HepG2 (cell line): ENCODE measurements around the gene SERPINA9. TPM values are rescaled to one million over a fixed set of nuclear protein-coding genes. Genes with fewer than 3 reads are reported as not detected.
A peak's percentile ranks its signal among the peaks of the same experiment; 100 is the strongest.

Experiments used
- AGO1 ChIP-seq: fragments of 200-400 bp; formaldehyde crosslinking; IDR thresholded peaks from 2 replicates; pipeline ENCODE4 v1.6.1; 2017; ENCODE audit warnings: mild to moderate bottlenecking, low read depth, low read length, moderate library complexity; ENCODE audit not compliant: poor library complexity, severe bottlenecking
- FOXC1 ChIP-seq: sonication (generic); formaldehyde crosslinking; IDR thresholded peaks from 2 replicates; pipeline ENCODE4 v1.8.0; 2022; ENCODE audit warnings: mild to moderate bottlenecking, missing genetic modification reagents, borderline replicate concordance
- GRHL1 ChIP-seq: sonication (generic); formaldehyde crosslinking; conservative IDR thresholded peaks from 2 replicates; pipeline ENCODE4 v1.8.0; 2022; ENCODE audit warnings: missing genetic modification reagents
- NFE2L1 ChIP-seq: sonication (generic); formaldehyde crosslinking; IDR thresholded peaks from 2 replicates; pipeline ENCODE4 v1.4.0; 2020; ENCODE audit warnings: missing genetic modification reagents, mild to moderate bottlenecking, borderline replicate concordance
- POLR2AphosphoS2 ChIP-seq: IDR thresholded peaks from 2 replicates; pipeline ENCODE4 v1.6.1; 2011; ENCODE audit warnings: low read depth, low read length, improper control_type of control experiment
- RORA ChIP-seq: sonication (generic); formaldehyde crosslinking; IDR thresholded peaks from 2 replicates; pipeline ENCODE4 v1.5.0; 2020; ENCODE audit warnings: mild to moderate bottlenecking, missing genetic modification reagents, moderate library complexity
- SMAD9 ChIP-seq: sonication (generic); formaldehyde crosslinking; IDR thresholded peaks from 2 replicates; pipeline ENCODE4 v1.5.1; 2020; ENCODE audit warnings: mild to moderate bottlenecking, missing genetic modification reagents
- ZBTB33 ChIP-seq: sonication (generic); formaldehyde crosslinking; IDR thresholded peaks from 2 replicates; pipeline ENCODE4 v1.4.0; 2020; ENCODE audit warnings: missing genetic modification reagents
- ZBTB40 ChIP-seq, 2 experiments: fragments of 450-650 bp in 1 of 2; sonication (generic) in 1 of 2; formaldehyde crosslinking in 1 of 2; IDR thresholded peaks; 2 replicates each; pipeline versions ENCODE4 v1.6.1 to v1.8.0; 2016 to 2022; ENCODE audit warnings: antibody characterized with exemption in 1 of 2, mild to moderate bottlenecking in 1 of 2, missing genetic modification reagents in 1 of 2
- ZMYM3 ChIP-seq: sonication (generic); formaldehyde crosslinking; IDR thresholded peaks from 2 replicates; pipeline ENCODE4 v1.5.1; 2020; ENCODE audit warnings: mild to moderate bottlenecking, missing genetic modification reagents
- ZNF275 ChIP-seq: sonication (generic); formaldehyde crosslinking; IDR thresholded peaks from 2 replicates; pipeline ENCODE4 v1.8.0; 2022; ENCODE audit warnings: missing genetic modification reagents, mild to moderate bottlenecking, inconsistent platforms, borderline replicate concordance
- ZNF678 ChIP-seq: sonication (generic); formaldehyde crosslinking; IDR thresholded peaks from 2 replicates; pipeline ENCODE4 v1.4.0; 2020; ENCODE audit warnings: mild to moderate bottlenecking, missing genetic modification reagents
- polyA plus RNA-seq, 8 experiments: library from polyadenylated mRNA; depleted of rRNA in 3 of 8; stranded (reverse) in 7 of 8; unstranded in 1 of 8; fragments of >200 nt; fragmentation: Illumina TruSeq in 4 of 8; extraction: Trizol in 4 of 8; gene quantifications; 2 replicates each; pipeline versions ENCODE4 v1.2.1 to v1.2.3, GENCODE V29; 2011 to 2016; ENCODE audit warnings: low read depth in 4 of 8, missing spikeins in 1 of 8, mixed read lengths in 1 of 8; ENCODE audit not compliant: insufficient read depth in 1 of 8
- total RNA-seq, 5 experiments: library from RNA; depleted of rRNA; stranded (reverse); fragments of >200 nt; fragmentation: Illumina TruSeq; extraction: Trizol; gene quantifications; 2 replicates each; pipeline ENCODE4 v1.2.3, GENCODE V29; 2016; ENCODE audit warnings: low read depth in 1 of 5

The SERPINA9 gene
- total and polyA plus RNA-seq, 2 of the 13 experiments (the other 11 are each of a cell fraction or from before 2014, with no cell fraction given): 0.21 TPM; not detected in 1

GRCh38 chr14:94522115-94522724 lies 46.2 kb upstream of the SERPINA9 start (continued):
- TF ChIP-seq GRHL1 (CRISPR knock-in tag) (no peak), AGO1 (no peak), POLR2AphosphoS2 (no peak), ZMYM3 (CRISPR knock-in tag) (peak; percentile 87), ZNF678 (CRISPR knock-in tag) (no peak), ZBTB40 (IDR thresholded peaks at IDR 0.05) (no peak), ZBTB40 (CRISPR knock-in tag; IDR thresholded peaks at IDR 0.05) (no peak; the same call in 1 of the 2 replicates), NFE2L1 (CRISPR knock-in tag) (no peak), RORA (CRISPR knock-in tag) (no peak), SMAD9 (CRISPR knock-in tag) (0 out of 2 replicates have a peak, but pooled peaks have one; percentile 54), FOXC1 (CRISPR knock-in tag) (peak; percentile 28; the same call in 1 of the 2 replicates), ZNF275 (CRISPR knock-in tag) (no peak), ZBTB33 (CRISPR knock-in tag) (peak; percentile 44; the same call in 1 of the 2 replicates)
